HG03108 (cell line): Measurements from ENCODE around the gene EXD3.
"Not testable (repeated sequence)": the region's sequence is repeated elsewhere in the genome, so short reads cannot be mapped to it uniquely, and the experiment has no call there.

ENCODE experiments used
- ATAC-seq: cut with Tn5 transposase; IDR thresholded peaks from one replicate; pipeline ENCODE4 v1.9.1; 2021; ENCODE audit warnings: moderate library complexity; ENCODE audit not compliant: unreplicated experiment

Gene EXD3

DNA sequence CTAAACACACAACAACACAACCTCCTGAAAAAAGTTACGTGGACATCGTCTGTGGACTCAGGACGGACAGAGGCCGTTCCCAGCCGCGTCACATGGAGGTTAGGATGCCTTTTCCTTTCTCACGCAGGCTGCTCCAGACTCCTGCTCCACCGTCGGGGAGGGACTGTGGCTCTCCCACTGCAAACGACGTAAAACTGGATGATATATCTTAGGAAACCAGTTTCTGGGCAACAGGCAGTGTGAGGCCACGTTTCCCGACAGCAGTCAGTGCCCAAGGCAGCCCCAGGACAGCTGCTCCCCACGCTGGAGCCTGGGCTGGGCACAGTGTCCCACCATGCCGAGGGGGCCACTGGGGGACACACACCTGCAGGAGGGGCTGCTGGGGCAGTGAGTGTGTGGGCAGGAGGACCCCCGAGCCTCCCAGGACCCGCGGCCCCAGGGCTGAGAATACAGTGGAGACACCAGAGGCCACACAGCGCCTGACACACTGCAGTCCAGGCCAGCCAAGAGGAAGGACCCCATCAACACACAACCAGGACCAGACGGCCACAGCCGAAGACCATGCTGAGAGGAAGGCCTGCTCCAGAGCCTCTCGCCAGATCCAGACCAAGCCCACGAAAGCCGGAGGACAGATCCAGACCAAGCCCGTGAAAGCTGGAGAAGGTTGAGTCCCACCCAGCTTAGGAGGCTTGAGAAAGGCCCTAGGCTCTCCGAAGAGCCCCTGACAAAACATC lies 26.2 kb downstream of the EXD3 start:
- no peak for ATAC-seq

- ATAC-seq = no peak
Measured at GRCh38 chr9:137396227-137396626, 26.7 kb downstream of the EXD3 start.

DNA sequence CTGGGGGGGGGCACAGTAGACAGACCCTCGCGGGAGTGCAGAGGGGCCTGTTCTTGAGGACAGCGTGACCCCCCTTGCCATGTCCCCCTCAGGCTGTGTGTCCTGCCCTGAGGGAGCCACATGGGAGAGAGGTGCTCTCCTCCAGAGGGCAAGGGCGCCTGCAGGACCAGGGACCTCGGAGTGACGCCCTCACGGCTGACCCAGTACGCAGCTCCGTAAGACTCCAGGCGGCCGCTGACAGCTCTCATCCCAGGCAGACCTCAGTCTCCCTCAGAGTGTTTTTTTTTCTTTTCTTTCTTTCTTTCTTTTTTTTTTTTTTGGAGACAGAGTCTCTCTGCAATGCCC lies 27.3 kb downstream of the EXD3 start:
- no peak for ATAC-seq

DNA sequence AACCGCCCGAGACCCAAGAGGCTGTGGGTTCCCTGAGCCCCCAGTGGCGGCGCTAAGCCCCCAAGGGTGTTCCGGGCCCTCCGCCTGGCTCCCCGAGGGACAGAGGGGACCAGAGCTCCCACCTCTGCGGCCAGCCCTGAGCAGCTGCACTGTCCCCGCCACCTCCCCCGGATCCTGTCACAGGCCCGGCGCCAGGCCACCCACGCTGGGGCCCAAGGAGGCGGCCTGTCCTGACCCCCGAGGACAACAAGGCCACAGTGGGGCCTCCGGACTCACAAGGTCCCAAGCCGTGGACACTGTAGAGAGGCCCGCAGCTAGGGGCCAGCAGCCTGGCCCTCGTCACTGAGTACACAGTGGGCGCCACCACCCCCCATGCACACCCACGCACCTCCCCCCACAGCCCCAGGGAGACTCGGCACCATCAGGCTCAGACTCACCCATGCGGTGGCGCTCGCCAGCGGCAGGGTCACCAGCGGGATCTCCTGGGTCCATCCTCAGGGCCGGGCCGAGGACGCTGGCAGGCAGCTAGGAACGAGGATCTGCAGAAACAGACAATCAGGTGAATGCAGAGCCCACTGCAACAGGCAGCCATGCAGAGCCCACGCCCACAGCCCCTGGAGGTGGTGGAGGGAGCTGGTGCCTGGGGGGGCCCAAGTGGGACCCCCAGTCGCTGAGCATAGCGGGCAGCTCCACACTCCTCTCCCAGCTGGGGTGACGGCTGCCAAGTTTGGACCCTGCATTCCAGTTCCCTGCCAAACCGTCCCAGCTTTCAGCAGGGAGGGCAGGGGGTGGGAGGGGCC lies 27.9 kb downstream of the EXD3 start:
- ATAC-seq = no peak

DNA sequence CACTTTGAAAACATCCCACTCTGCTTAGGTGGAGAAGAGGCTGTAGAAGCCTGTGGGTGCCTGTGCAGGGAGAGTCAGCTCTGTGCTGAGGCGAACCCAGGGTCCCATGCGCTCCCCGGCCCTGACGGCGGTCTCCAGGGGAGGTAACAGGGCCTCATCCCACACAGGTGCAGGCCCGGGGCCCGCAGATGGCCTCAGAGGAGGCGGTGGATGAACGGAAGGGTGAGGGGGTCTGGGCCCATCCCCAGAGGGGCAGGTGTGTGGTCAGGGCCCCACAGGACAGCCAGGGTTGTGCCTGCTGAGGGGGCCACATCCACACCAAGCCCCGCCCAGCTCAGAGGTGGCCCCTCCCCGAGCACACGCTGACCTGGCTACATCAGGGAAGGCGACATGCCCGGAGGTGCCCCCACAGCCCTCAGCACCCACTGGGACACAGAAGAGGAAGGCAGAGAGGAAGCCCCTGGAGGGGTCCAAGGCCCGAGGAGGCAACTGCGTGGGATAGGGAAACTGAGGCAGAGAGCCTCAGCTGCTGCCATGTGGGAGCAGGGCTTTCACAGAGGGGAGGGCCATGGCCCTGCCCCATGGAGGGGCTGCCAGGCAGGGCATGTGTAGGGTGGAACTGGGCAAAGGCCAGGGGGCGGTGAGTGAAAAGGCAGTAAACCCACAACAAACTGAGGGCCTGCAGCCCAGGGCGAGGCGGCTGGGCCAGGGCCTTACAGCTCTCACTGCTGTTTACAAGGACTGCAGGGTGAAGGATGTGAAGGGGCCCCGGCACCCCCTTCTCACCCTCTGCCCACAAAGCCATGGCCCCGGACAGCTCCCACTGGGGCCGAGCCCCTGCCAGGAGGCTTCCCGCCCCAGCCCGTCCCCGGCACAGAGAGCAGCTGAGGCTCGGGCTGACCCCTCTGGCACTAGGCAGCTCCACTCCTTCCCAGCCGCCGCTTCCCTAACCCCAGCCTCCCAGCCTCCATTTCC lies 29.5 kb downstream of the EXD3 start:
- ATAC-seq = no peak

GRCh38 chr9:137392232-137393007 lies 30.5 kb downstream of the EXD3 start:
- no peak for ATAC-seq

GRCh38 chr9:137391411-137391754 lies 31.6 kb downstream of the EXD3 start:
- no peak for ATAC-seq

GRCh38 chr9:137390553-137391410 lies 32.2 kb downstream of the EXD3 start:
- ATAC-seq = no peak

GRCh38 chr9:137389428-137389746 lies 33.6 kb downstream of the EXD3 start:
- ATAC-seq = no peak

DNA sequence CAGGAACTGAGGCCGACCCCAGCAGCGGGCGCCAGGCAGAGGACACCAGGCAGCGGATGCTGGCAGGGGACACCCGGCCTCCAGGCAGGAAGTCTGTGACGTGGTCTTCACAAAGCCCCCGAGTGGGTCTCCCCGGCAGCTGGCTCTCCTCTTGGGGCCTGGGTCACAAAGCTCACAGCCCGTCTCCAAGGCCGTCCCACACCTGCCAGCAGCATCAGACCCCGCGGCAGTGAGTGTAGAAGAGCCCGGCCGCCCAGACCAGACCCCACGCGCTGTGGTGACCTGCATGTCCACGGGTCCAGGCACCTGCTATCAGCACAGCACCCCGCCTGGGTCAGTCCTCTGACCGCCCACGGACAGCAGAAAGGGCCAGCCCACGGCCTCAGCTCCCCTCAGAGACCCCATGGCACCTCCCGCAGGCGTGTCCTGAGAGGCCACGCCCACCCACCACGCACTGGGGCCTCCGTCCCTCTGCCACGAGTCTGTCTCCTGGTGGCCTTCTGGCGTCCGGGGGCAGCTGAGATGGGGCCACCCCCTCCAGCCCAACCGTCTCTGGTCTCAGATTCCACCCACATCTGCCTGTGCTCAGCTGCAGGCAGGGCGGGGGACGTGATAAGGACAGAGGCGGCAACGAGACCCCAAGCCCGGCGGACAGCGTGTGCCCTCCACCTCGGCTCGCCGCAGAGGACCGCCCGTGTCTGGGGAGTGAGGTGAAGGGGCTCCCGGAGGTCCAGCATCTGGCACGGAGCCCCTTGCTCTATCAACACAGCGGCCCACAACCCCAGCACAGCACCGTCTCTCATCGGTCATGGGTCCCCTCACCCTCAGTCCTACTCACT lies 34.2 kb downstream of the EXD3 start:
- no peak for ATAC-seq

DNA sequence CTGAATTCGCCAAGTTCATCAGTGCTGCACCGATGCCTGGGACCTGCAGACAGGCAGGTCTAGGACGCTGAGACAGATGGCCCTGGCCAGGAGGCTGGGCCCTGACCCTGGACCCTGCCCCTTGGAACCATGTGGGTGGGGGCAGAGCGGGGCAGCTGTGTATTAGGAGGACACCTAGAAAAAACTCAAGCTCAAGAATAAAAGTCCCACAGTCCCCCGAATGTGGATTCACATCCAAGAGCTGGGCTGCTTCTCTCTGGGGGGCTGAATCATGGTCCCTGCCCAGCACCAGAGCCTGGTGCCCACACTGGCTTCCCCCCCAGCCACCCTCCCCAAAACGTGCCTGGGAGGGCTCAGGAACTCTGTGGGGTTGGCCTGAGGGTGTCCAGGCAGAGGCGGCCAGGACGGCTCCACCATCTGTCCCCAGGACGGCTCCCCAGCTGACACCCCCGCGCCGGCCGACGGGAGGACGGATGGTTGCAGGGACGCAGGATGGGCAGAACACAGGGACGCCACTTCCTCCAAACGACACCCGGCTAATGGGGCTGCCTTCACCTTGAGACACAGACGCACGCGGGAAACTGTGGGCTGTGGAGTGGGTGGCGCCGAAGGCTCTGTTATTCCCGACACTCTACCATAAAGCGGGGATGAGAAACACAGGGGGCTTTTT lies 34.9 kb downstream of the EXD3 start:
- ATAC-seq = no peak

- no peak for ATAC-seq
Measured at GRCh38 chr9:137387114-137387890, 35.7 kb downstream of the EXD3 start.

GRCh38 chr9:137386507-137387113 lies 36.4 kb downstream of the EXD3 start:
- ATAC-seq = not testable (repeated sequence)

GRCh38 chr9:137385061-137385655 lies 37.8 kb downstream of the EXD3 start:
- ATAC-seq = no peak

- no peak for ATAC-seq
Measured at GRCh38 chr9:137383784-137384756, 38.9 kb downstream of the EXD3 start.
